GM12878 (cell line): Measurements from ENCODE around the gene NT5C3A. TPM values are rescaled to one million over a fixed set of nuclear protein-coding genes. Genes with fewer than 3 reads are reported as not detected.
"Not testable (repeated sequence)": the region's sequence is repeated elsewhere in the genome, so short reads cannot be mapped to it uniquely, and the experiment has no call there.

Source experiments
- ATAC-seq: fragments of 200-7000 bp; cut with Tn5 transposase; 3 replicates; pipeline ENCODE4 v1.9.1; 2020; ENCODE audit warnings: mild to moderate bottlenecking, moderate library complexity
- BruUV-seq: library from RNA; stranded (reverse); fragments of 400-500 nt; replicated peaks from 2 replicates; lab custom pipeline; 2021; lab: Mats Ljungman, UMichigan
- CTCF ChIA-PET: fragments of 300-600 bp; sonication (Branson Sonifier 250); formaldehyde crosslinking; extraction: SDS; loops from one replicate; lab custom pipeline; 2021; ENCODE audit warnings: inconsistent platforms; lab: Yijun Ruan, JAX
- POLR2A ChIA-PET: fragments of 350-600 bp; formaldehyde crosslinking; extraction: SDS; loops from one replicate; lab custom pipeline; 2021; ENCODE audit warnings: inconsistent platforms; lab: Charles Lee
- RAD21 ChIA-PET: fragments of 300-600 bp; sonication (Branson Sonifier 250); formaldehyde crosslinking; loops from one replicate; lab custom pipeline; 2023; ENCODE audit warnings: antibody characterized with exemption; ENCODE audit not compliant: unreplicated experiment; lab: Charles Lee
- SMC1A ChIA-PET: fragments of 300-600 bp; sonication (Branson Sonifier 250); formaldehyde crosslinking; loops from one replicate; lab custom pipeline; 2023; ENCODE audit not compliant: unreplicated experiment, uncharacterized antibody; lab: Charles Lee
- DNase-seq: peaks from one replicate; pipeline ENCODE4 v3.0.0-alpha.2; 2011; ENCODE audit warnings: low read depth, low spot score
- FAIRE-seq: peaks from 3 replicates; lab custom pipeline; 2011; peaks lifted over from hg19 to GRCh38; lab: Jason Lieb, UNC
- H2AFZ ChIP-seq: 2 replicates; pipeline ENCODE4 v1.6.0; 2011; ENCODE audit warnings: low read depth, low read length, control low read depth; ENCODE audit not compliant: control insufficient read depth
- H3K27ac ChIP-seq: 2 replicates; pipeline ENCODE4 v1.5.1; 2011; ENCODE audit warnings: control low read depth; ENCODE audit not compliant: control insufficient read depth, insufficient read depth
- H3K27me3 ChIP-seq, 2 experiments: replicated peaks in 1 of 2; 2 replicates each; pipeline versions ENCODE4 v1.6.0 to v1.6.1; 2011; ENCODE audit warnings: low read length in 1 of 2; ENCODE audit not compliant: control insufficient read depth in 2 of 2, insufficient read depth in 2 of 2
- H3K36me3 ChIP-seq, 2 experiments: 2 replicates each; pipeline ENCODE4 v1.5.1; 2011; ENCODE audit warnings: low read length in 1 of 2; ENCODE audit not compliant: control insufficient read depth in 2 of 2, insufficient read depth in 2 of 2
- H3K4me1 ChIP-seq: 2 replicates; pipeline ENCODE4 v1.6.1; 2011; ENCODE audit warnings: mild to moderate bottlenecking, low read length, moderate library complexity, mixed read lengths; ENCODE audit not compliant: control insufficient read depth, insufficient read depth
- H3K4me2 ChIP-seq: 2 replicates; pipeline ENCODE4 v1.6.0; 2011; ENCODE audit warnings: control low read depth; ENCODE audit not compliant: control insufficient read depth, insufficient read depth
- H3K4me3 ChIP-seq: fragments of 200-600 bp; sonication (generic); 2 replicates; pipeline ENCODE4 v1.5.1; 2016
- H3K79me2 ChIP-seq: 2 replicates; pipeline ENCODE4 v1.6.0; 2011; ENCODE audit warnings: low read length; ENCODE audit not compliant: control insufficient read depth, insufficient read depth
- H3K9ac ChIP-seq: 2 replicates; pipeline ENCODE4 v1.8.0; 2011; ENCODE audit warnings: low read length, control low read depth, mixed read lengths; ENCODE audit not compliant: control insufficient read depth, insufficient read depth
- H3K9me3 ChIP-seq: replicated peaks from 3 replicates; pipeline ENCODE4 v1.5.1; 2011; ENCODE audit warnings: mild to moderate bottlenecking, low read length; ENCODE audit not compliant: control insufficient read depth, insufficient read depth
- H4K20me1 ChIP-seq: 2 replicates; pipeline ENCODE4 v1.6.0; 2011; ENCODE audit not compliant: control insufficient read depth, insufficient read depth
- WGBS: methylation state at CpG from one replicate; pipeline ENCODE4 v1.1.6; 2016; ENCODE audit warnings: low lambda C conversion rate; ENCODE audit not compliant: insufficient replicate concordance, insufficient coverage; ENCODE audit errors: missing lambda C conversion rate; 5-methylcytosine and 5-hydroxymethylcytosine counted together
- in situ Hi-C: fragments of 300-500 bp; cut with MboI; formaldehyde crosslinking; loops from 9 replicates; pipeline ENCODE4 v1.14.3; 2018; ENCODE audit warnings: mixed read lengths
- intact Hi-C: fragments of 100-400 bp; cut with micrococcal nuclease; formaldehyde crosslinking; loops from one replicate; pipeline ENCODE4 v1.14.2; 2022; ENCODE audit not compliant: unreplicated experiment
- polyA plus RNA-seq, 11 experiments: library from polyadenylated mRNA; depleted of rRNA in 4 of 11; unstranded in 6 of 11; stranded (reverse) in 5 of 11; fragments of >200 nt; fragmentation: Nextera tagmentation in 4 of 11; fragmentation: Illumina TruSeq in 1 of 11; extraction: Ambion mirVana in 4 of 11; extraction: Trizol in 1 of 11; gene quantifications; 1 replicate in 1 of 11; 2 replicates in 10 of 11; pipeline versions ENCODE4 v1.2.1 to v1.2.3, GENCODE V29; 2011 to 2016; ENCODE audit warnings: inconsistent platforms in 2 of 11, missing spikeins in 2 of 11, low read depth in 1 of 11
- total RNA-seq, 4 experiments: library from RNA; depleted of rRNA in 3 of 4; stranded (reverse); fragments of >200 nt in 3 of 4; fragmentation: Illumina TruSeq in 1 of 4; extraction: Trizol in 1 of 4; gene quantifications; 2 replicates each; pipeline versions ENCODE4 v1.2.1 to v1.2.3, GENCODE V29; 2013 to 2021

NT5C3A gene
- total and polyA plus RNA-seq, 10 of the 15 experiments (the other 5 are each of a cell fraction or from before 2014, with no cell fraction given) = 53.0 to 111 (median 71.4) TPM

- BruUV-seq, DNase-seq, ATAC-seq, POLR2A ChIA-PET, H3K9me3 ChIP-seq, H3K27me3 ChIP-seq, SMC1A ChIA-PET, H4K20me1 ChIP-seq, CTCF ChIA-PET, H3K36me3 ChIP-seq, RAD21 ChIA-PET, H3K4me3 ChIP-seq, FAIRE-seq, H3K79me2 ChIP-seq, intact Hi-C loops, H2AFZ ChIP-seq, in situ Hi-C loops, H3K9ac ChIP-seq, H3K27ac ChIP-seq, H3K4me1 ChIP-seq, H3K4me2 ChIP-seq: not testable (repeated sequence)
- 87% methylated on average over 8 of the region's 8 CpGs for WGBS
These were observed 57.4 kb downstream of the NT5C3A start for GRCh38 chr7:33005193-33005592.

DNA sequence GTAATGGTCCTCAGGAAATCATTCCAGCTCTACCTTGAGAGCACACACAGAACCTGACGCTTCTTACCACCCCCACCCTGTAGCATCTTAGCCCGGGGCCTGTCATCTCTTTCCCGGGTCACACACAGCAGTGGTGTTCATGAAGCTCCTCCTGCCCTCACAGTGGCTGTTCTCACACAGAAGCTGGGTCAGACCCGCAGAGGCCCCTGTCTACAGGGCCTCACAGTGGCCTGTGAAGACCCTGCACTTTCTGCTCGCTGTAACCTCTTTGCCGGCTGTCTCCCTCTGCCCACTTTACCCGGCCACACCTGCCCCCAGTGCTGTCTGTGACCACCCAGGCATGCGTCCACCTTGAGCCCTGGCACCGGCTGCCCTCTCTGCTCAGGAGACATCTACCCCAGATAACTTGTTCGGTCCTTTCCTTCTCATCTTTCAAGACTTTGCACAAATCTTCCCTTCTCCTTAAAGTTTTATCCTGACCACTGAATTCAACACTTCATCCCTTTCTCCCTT, 58.4 kb downstream of the NT5C3A start:
- WGBS = 88% methylated on average over 10 of the region's 10 CpGs
- H3K4me2 ChIP-seq, FAIRE-seq, in situ Hi-C loops, H3K36me3 ChIP-seq, H3K9me3 ChIP-seq, H3K27ac ChIP-seq, ATAC-seq, H4K20me1 ChIP-seq, SMC1A ChIA-PET, CTCF ChIA-PET, POLR2A ChIA-PET, H3K27me3 ChIP-seq, intact Hi-C loops, H3K4me3 ChIP-seq, H3K79me2 ChIP-seq, BruUV-seq, RAD21 ChIA-PET, H3K9ac ChIP-seq, H2AFZ ChIP-seq, H3K4me1 ChIP-seq, DNase-seq: not testable (repeated sequence)

DNA sequence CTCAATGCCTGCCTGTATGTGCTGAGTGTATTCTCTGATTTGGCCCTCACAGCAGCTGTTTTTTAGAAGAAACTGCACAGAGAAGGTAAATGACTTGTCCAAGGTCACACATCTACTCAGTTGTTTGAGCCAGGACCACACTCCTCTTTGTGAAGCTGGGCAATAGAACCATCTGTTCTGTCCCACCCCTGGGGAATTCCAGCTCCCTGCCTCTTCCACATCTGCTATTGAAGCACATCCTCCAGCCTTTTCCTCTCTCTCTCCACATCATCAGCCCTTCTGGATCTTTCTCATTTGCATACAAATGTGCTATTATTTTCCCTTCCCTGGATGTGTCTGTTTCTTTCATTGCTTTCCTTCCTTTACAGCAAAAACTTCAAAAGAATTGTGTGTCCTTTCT, 59.5 kb downstream of the NT5C3A start:
- SMC1A ChIA-PET, in situ Hi-C loops: not testable (repeated sequence)

DNA sequence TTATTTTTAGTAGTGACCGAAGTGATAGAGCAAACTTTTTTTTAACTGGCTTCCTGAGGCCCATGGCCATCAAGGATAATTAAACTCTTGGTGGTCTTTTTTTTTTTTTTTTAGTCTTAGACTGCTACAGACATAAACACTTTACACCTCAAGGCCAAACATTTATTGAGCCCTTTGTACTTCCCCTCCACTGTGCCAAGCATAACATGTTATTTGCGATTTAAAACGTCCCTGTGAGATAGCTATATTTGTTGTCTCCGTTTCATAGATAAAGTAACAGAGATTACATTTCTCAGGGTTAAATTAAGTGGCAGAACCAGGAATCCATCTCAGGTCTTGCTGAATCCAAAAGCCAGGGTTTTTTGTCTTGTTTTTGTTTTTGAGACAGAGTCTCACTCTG, 63.2 kb downstream of the NT5C3A start:
- H3K79me2 ChIP-seq, intact Hi-C loops, DNase-seq, RAD21 ChIA-PET, H3K9me3 ChIP-seq, H3K4me3 ChIP-seq, H3K9ac ChIP-seq, POLR2A ChIA-PET, H3K27me3 ChIP-seq, in situ Hi-C loops, FAIRE-seq, H3K4me2 ChIP-seq, BruUV-seq, H2AFZ ChIP-seq, H3K36me3 ChIP-seq, SMC1A ChIA-PET, H4K20me1 ChIP-seq, H3K27ac ChIP-seq, H3K4me1 ChIP-seq, ATAC-seq: not testable (repeated sequence)
- 58% methylated on average over 4 of the region's 4 CpGs for WGBS
- CTCF ChIA-PET = interaction anchor here (0.5 kb wide), 1 partner anchor 196 kb away, joined by 3 read pairs; no protein-coding TSS in a partner anchor

More for the DNA sequence above, 59.5 kb downstream of the NT5C3A start:
- H3K4me3 ChIP-seq, ATAC-seq, H3K4me2 ChIP-seq, H3K36me3 ChIP-seq, H4K20me1 ChIP-seq, H3K27ac ChIP-seq, POLR2A ChIA-PET, H2AFZ ChIP-seq, H3K9ac ChIP-seq, DNase-seq, CTCF ChIA-PET, intact Hi-C loops, RAD21 ChIA-PET, H3K79me2 ChIP-seq, H3K9me3 ChIP-seq, H3K27me3 ChIP-seq, FAIRE-seq, H3K4me1 ChIP-seq, BruUV-seq: not testable (repeated sequence)
